T follicular helper cell (primary cell): Measurements from ENCODE around the gene ROBO3.
A peak's percentile ranks its signal among the peaks of the same experiment; 100 is the strongest.

Source experiments
- DNase-seq: peaks from one replicate; pipeline ENCODE4 v3.0.0-alpha.2; 2020; ENCODE audit warnings: low read depth

ROBO3 gene

DNA sequence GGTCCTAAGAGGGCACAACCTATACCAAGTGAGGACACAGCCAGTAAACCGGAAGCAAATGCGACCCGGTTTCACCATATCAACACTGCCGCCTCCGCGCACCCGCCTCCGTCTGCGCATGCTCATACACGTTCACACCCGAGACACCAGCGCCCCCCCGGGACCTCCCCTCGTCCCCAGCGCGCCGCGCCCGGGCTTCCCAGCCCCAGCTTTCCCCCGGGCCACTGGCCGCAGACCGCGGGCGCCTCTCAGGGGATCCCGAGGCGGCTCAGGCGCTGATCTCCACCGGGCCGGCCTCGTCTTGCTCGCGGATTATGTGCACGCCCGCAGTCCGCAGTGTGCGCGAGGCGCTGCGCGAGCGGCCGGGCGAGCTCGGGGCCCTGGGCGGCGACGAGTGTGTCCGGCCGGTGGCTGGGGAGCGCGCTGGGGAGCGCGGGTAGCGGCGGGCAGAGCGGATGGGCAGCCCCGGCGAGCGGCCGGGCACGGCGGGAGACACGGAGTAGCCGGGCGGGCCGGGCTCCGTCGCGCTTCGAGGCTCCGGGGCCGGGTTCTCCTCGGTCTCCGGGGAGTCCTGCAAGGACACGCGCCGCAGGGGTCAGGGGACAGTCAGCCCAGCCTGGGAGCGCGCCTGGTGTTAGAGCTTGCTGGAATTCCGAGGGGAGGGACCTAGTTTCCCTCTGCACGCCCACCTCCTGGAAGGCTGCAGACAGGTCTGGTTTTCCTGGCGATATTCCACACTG is 55.8 kb downstream of the ROBO3 start:
- DNase-seq, result peak; percentile 50

DNA sequence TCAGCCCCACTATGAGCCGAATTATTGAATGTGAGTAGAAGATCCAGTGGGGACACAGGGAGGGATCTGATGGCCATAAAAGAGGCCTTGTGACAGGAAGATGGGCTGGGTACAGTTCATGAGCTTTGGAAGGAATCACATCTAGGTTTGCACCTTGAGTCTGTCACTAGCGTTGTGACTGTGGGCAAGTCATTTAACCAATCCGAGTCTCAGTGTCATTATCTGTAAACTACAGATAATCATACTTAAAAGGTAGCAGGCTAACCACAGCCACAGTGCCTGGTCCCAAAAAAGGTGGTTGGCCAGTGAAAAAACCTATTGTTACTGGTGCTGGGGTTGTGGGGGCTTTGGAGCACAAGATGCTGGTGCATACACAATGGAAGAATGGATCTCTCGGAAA is 57.6 kb downstream of the ROBO3 start:
- DNase-seq, result no peak

GRCh38 chr11:124923296-124923695 is 58.1 kb downstream of the ROBO3 start:
- DNase-seq, result no peak

DNA sequence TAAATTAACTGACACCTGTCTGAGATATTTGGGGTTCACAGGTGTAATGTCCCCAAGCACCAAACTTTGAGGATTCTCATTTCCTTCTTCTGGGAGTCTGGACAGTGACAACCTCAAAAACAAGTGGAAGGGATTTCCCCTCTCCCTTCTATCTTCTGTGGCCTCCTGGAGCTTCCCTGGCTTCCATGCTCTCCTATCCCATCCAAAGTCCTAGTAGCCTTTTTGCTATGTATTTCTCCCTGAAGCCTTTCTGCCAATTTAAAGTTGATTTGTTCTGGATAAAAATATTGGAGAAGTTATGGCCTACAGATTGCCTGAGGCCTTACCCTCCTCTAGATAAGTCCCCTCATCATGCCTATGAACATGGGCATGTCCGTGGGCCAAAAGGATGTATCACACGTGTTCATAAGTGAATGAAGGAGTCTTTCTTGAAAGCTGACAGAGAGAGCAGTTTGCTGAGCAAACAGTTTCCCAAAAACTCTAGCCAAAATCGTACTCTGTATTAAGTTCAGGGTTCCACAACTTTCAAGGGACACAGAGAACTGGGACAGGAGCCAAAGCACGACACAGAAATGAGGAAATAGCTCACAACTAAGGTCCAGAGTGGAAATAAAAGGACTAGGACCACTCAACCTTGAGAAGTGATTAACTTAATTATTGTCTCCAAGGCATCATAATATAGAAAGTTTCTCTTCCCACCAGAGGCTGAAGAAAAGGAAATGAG is 63.9 kb downstream of the ROBO3 start:
- DNase-seq, result no peak

DNA sequence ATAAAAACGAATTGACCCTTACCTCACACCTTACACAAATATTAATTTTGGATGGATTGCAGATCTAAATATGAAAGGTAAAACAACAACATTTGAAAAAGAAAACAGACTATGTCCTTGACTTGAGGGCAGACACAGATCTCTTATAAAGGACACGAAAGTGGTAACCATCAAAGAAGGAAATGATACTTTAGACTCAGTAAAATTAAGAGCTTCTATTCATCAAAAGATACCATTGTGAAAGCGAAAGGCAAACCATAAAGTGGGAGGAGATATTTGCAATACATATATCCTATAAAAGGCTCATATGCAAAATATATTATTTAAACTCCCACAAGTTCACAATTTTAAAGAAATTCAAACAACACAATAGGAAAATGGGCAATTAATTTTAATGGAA is 65.6 kb downstream of the ROBO3 start:
- no peak for DNase-seq
